Large intestine (tissue), 3 donors: ENCODE data around the gene HTR3B. TPM values are rescaled to one million over a fixed set of nuclear protein-coding genes. Genes with fewer than 3 reads are reported as not detected.
A peak's percentile ranks its signal among the peaks of the same experiment; 100 is the strongest.
"Not testable (repeated sequence)": the region's sequence is repeated elsewhere in the genome, so short reads cannot be mapped to it uniquely, and the experiment has no call there.

Experiments
- DNase-seq, 2 donors: peaks; one replicate each; pipeline versions ENCODE4 v3.0.0 to v3.0.0-alpha.2; 2013
- H3K27ac ChIP-seq: one replicate; pipeline ENCODE4 v1.5.1; 2013; ENCODE audit warnings: low read length
- H3K27me3 ChIP-seq: 2 replicates; pipeline ENCODE4 v1.6.1; 2013; ENCODE audit warnings: low read length; ENCODE audit not compliant: control insufficient read depth, insufficient read depth
- H3K36me3 ChIP-seq: 2 replicates; pipeline ENCODE4 v1.6.1; 2013; ENCODE audit warnings: low read length; ENCODE audit not compliant: control insufficient read depth, insufficient read depth
- H3K4me1 ChIP-seq: one replicate; pipeline ENCODE4 v1.6.1; 2013; ENCODE audit warnings: low read length; ENCODE audit not compliant: control insufficient read depth, insufficient read depth
- H3K4me3 ChIP-seq: one replicate; pipeline ENCODE4 v1.5.1; 2013; ENCODE audit warnings: low read length
- H3K9me3 ChIP-seq: one replicate; pipeline ENCODE4 v1.6.1; 2013; ENCODE audit warnings: mild to moderate bottlenecking, low read depth, low read length, moderate library complexity; ENCODE audit not compliant: control insufficient read depth
- WGBS: methylation state at CpG from one replicate; pipeline ENCODE4 v1.1.5; 2013; ENCODE audit warnings: low lambda C conversion rate; ENCODE audit not compliant: insufficient coverage; 5-methylcytosine and 5-hydroxymethylcytosine counted together
- polyA plus RNA-seq: library from polyadenylated mRNA; unstranded; fragments of 120-200 nt; gene quantifications from one replicate; pipeline ENCODE4 v1.2.1, GENCODE V29; 2013

HTR3B gene
- polyA plus RNA-seq, 1 donor: 0.34 TPM

GRCh38 chr11:113907681-113908080, 3.1 kb downstream of the HTR3B start:
- Histone ChIP-seq H3K4me3 (no peak overlapping the region), H3K9me3 (no peaks in the 10 kb centered on the region), H3K36me3 (no peaks in the 10 kb centered on the region), H3K27ac (no peak overlapping the region), H3K27me3 (no peaks in the 10 kb centered on the region), H3K4me1 (peaks cover 16% of the 10 kb centered on the region)
- DNase-seq: no peak
- 100% methylated on average over 1 of the region's 8 CpGs for WGBS

GRCh38 chr11:113908098-113908497, 3.5 kb downstream of the HTR3B start:
- WGBS: no CpG with 5 or more reads among the region's 9 CpGs
- H3K9me3 ChIP-seq: no peaks in the 10 kb centered on the region
- H3K36me3 ChIP-seq: no peaks in the 10 kb centered on the region
- H3K27me3 ChIP-seq: no peaks in the 10 kb centered on the region
- H3K4me3 ChIP-seq: no peak overlapping the region
- no peak overlapping the region for H3K27ac ChIP-seq
- peaks cover 16% of the 10 kb centered on the region for H3K4me1 ChIP-seq
- no peak for DNase-seq

GRCh38 chr11:113911491-113911890, 6.9 kb downstream of the HTR3B start:
- not testable (repeated sequence) for H3K9me3 ChIP-seq, DNase-seq, H3K27ac ChIP-seq, H3K4me3 ChIP-seq, H3K27me3 ChIP-seq, H3K36me3 ChIP-seq, H3K4me1 ChIP-seq
- no CpG with 5 or more reads among the region's 9 CpGs for WGBS

GRCh38 chr11:113923572-113923971, 19.0 kb downstream of the HTR3B start:
- DNase-seq: no peak
- no peaks in the 10 kb centered on the region for H3K36me3 ChIP-seq
- no peak overlapping the region for H3K4me3 ChIP-seq
- no peaks in the 10 kb centered on the region for H3K4me1 ChIP-seq
- no peaks in the 10 kb centered on the region for H3K27me3 ChIP-seq
- no CpG with 5 or more reads among the region's 2 CpGs for WGBS
- H3K9me3 ChIP-seq: no peaks in the 10 kb centered on the region
- H3K27ac ChIP-seq: no peak overlapping the region

- H3K27me3 ChIP-seq: peaks cover under 1% of the 10 kb centered on the region
- H3K36me3 ChIP-seq: no peaks in the 10 kb centered on the region
- no peak for DNase-seq
- H3K4me1 ChIP-seq: no peaks in the 10 kb centered on the region
- WGBS: 79% methylated on average over 2 of the region's 12 CpGs
- H3K4me3 ChIP-seq: no peak overlapping the region
- H3K9me3 ChIP-seq: no peaks in the 10 kb centered on the region
- H3K27ac ChIP-seq: no peak overlapping the region
Measured at GRCh38 chr11:113926273-113927197, 21.9 kb downstream of the HTR3B start.

GRCh38 chr11:113928311-113928710, 23.7 kb downstream of the HTR3B start:
- DNase-seq: no peak
- Histone ChIP-seq H3K4me1 (no peaks in the 10 kb centered on the region), H3K9me3 (no peaks in the 10 kb centered on the region), H3K4me3 (no peak overlapping the region), H3K36me3 (no peaks in the 10 kb centered on the region), H3K27ac (no peak overlapping the region), H3K27me3 (peaks cover 5% of the 10 kb centered on the region)
- no CpG with 5 or more reads among the region's 5 CpGs for WGBS

GRCh38 chr11:113932788-113933187, 28.2 kb downstream of the HTR3B start:
- Histone ChIP-seq H3K27ac (no peak overlapping the region), H3K36me3 (no peaks in the 10 kb centered on the region), H3K4me3 (no peak overlapping the region), H3K27me3 (peaks cover 5% of the 10 kb centered on the region), H3K9me3 (no peaks in the 10 kb centered on the region), H3K4me1 (no peaks in the 10 kb centered on the region)
- 80% methylated on average over 1 of the region's 7 CpGs for WGBS
- DNase-seq: no peak

- H3K27me3 ChIP-seq, DNase-seq, H3K27ac ChIP-seq, H3K4me1 ChIP-seq, H3K9me3 ChIP-seq, H3K36me3 ChIP-seq, H3K4me3 ChIP-seq: not testable (repeated sequence)
- WGBS: 100% methylated on average over 1 of the region's 3 CpGs
Measured at GRCh38 chr11:113934193-113934592, 29.6 kb downstream of the HTR3B start.

GRCh38 chr11:113934761-113935160, 30.2 kb downstream of the HTR3B start:
- no peak overlapping the region for H3K27ac ChIP-seq
- peaks cover 5% of the 10 kb centered on the region for H3K27me3 ChIP-seq
- WGBS: 100% methylated on average over 1 of the region's 4 CpGs
- no peaks in the 10 kb centered on the region for H3K36me3 ChIP-seq
- H3K4me3 ChIP-seq: no peak overlapping the region
- no peaks in the 10 kb centered on the region for H3K4me1 ChIP-seq
- no peaks in the 10 kb centered on the region for H3K9me3 ChIP-seq
- peak in 1 of 2 donors; percentile 4 for DNase-seq

GRCh38 chr11:113935858-113936257, 31.3 kb downstream of the HTR3B start:
- H3K4me1 ChIP-seq: no peaks in the 10 kb centered on the region
- no peaks in the 10 kb centered on the region for H3K36me3 ChIP-seq
- H3K27ac ChIP-seq: no peak overlapping the region
- H3K9me3 ChIP-seq: no peaks in the 10 kb centered on the region
- no CpG with 5 or more reads among the region's 4 CpGs for WGBS
- no peak overlapping the region for H3K4me3 ChIP-seq
- no peak for DNase-seq
- peaks cover 5% of the 10 kb centered on the region for H3K27me3 ChIP-seq

- DNase-seq: no peak
- WGBS: 100% methylated on average over 1 of the region's 3 CpGs
Measured at GRCh38 chr11:113937918-113938317, 33.3 kb downstream of the HTR3B start.

More at GRCh38 chr11:113937918-113938317, 33.3 kb downstream of the HTR3B start:
- no peak overlapping the region for H3K27ac ChIP-seq
- H3K36me3 ChIP-seq: no peaks in the 10 kb centered on the region
- H3K4me1 ChIP-seq: no peaks in the 10 kb centered on the region
- H3K9me3 ChIP-seq: no peaks in the 10 kb centered on the region
- no peaks in the 10 kb centered on the region for H3K27me3 ChIP-seq
- no peak overlapping the region for H3K4me3 ChIP-seq
